Kidney (tissue), 14 donors: ENCODE data around the gene TSC22D1. TPM values are rescaled to one million over a fixed set of nuclear protein-coding genes. Genes with fewer than 3 reads are reported as not detected.
"Not testable (repeated sequence)": the region's sequence is repeated elsewhere in the genome, so short reads cannot be mapped to it uniquely, and the experiment has no call there.

Source experiments
- DNase-seq, 5 donors: peaks; one replicate each; pipeline ENCODE4 v3.0.0-alpha.2; 2013 to 2020
- FAIRE-seq: peaks from 2 replicates; lab custom pipeline; 2012; peaks lifted over from hg19 to GRCh38; lab: Jason Lieb, UNC
- H3K27ac ChIP-seq, 2 donors: one replicate each; pipeline ENCODE4 v1.7.0; 2013; ENCODE audit warnings: low read depth in 2 of 2, low read length in 2 of 2, inconsistent platforms in 1 of 2
- H3K27me3 ChIP-seq: one replicate; pipeline ENCODE4 v1.7.1; 2013; ENCODE audit warnings: low read length, inconsistent platforms; ENCODE audit not compliant: control insufficient read depth, insufficient read depth
- H3K36me3 ChIP-seq, 3 donors: one replicate each; pipeline versions ENCODE4 v1.7.0 to v1.7.1; 2013; ENCODE audit warnings: low read length in 3 of 3, control low read depth in 1 of 3, inconsistent platforms in 1 of 3; ENCODE audit not compliant: insufficient read depth in 3 of 3, control insufficient read depth in 2 of 3
- H3K4me1 ChIP-seq, 3 donors: one replicate each; pipeline versions ENCODE4 v1.7.0 to v1.7.1; 2013; ENCODE audit warnings: low read length in 3 of 3, inconsistent platforms in 1 of 3, low read depth in 1 of 3; ENCODE audit not compliant: control insufficient read depth in 2 of 3, insufficient read depth in 2 of 3
- H3K4me3 ChIP-seq, 3 donors: one replicate each; pipeline versions ENCODE4 v1.7.0 to v1.8.1; 2013; ENCODE audit warnings: low read length in 3 of 3, control low read depth in 1 of 3, inconsistent platforms in 1 of 3
- H3K9ac ChIP-seq, 3 donors: one replicate each; pipeline versions ENCODE4 v1.7.0 to v1.7.1; 2013; ENCODE audit warnings: low read length in 3 of 3, control low read depth in 1 of 3, inconsistent platforms in 1 of 3
- H3K9me3 ChIP-seq, 3 donors: one replicate each; pipeline versions ENCODE4 v1.7.0 to v1.7.1; 2013; ENCODE audit warnings: low read length in 3 of 3, control low read depth in 1 of 3, inconsistent platforms in 1 of 3; ENCODE audit not compliant: control insufficient read depth in 2 of 3, insufficient read depth in 1 of 3
- CTCF ChIP-seq: IDR thresholded peaks from 3 replicates; pipeline ENCODE4 v1.5.1; 2012; ENCODE audit warnings: mild to moderate bottlenecking, moderate library complexity, borderline replicate concordance; ENCODE audit not compliant: insufficient read depth; ENCODE audit errors: extremely low read depth
- intact Hi-C: fragments of 100-400 bp; cut with DNase I; formaldehyde crosslinking; loops from one replicate; pipeline ENCODE4 v1.11.1; 2022
- polyA plus RNA-seq: library from polyadenylated mRNA; stranded (reverse); fragments of 350-450 nt; fragmentation: Illumina TruSeq; extraction: RNeasy Lipid Tissue Mini Kit (QIAGEN cat#74804); gene quantifications from one replicate; pipeline ENCODE4 v1.2.3, GENCODE V29; 2014; ENCODE audit warnings: low read depth, low replicate concordance; ENCODE audit not compliant: insufficient read depth
- total RNA-seq: library from RNA; stranded (reverse); fragmentation: NEBNext Ultra II Directional; extraction: Animal tissue kit (Norgen Biotek cat#: 25700); gene quantifications from one replicate; pipeline ENCODE4 v1.2.1, GENCODE V29; 2021
- donor health status: control.
- donor health status: control.
- donor health status: control.
- donor health status: control.
- donor health status: control.
- donor health status: DM: yes; HTN: yes; CAD: no.
- donor health status: Normal renal cell carcinoma (clear cell type).

Gene TSC22D1
- total and polyA plus RNA-seq, 2 donors from 2014 or later: 163 to 349 TPM

GRCh38 chr13:44565881-44566280 lies 10.2 kb downstream of the TSC22D1 start:
- Histone ChIP-seq H3K4me1 (peaks cover 0 to 18% (median 4%) of the 10 kb centered on the region in 3 donors), H3K9me3 (no peaks in the 10 kb centered on the region), H3K27me3 (no peaks in the 10 kb centered on the region), H3K4me3 (no peak overlapping the region), H3K36me3 (no peaks in the 10 kb centered on the region), H3K27ac (no peak overlapping the region), H3K9ac (no peak overlapping the region)
- DNase-seq: no peak
- FAIRE-seq: no peak
- intact Hi-C loops: no loop called here
- TF ChIP-seq CTCF: no peak

- H3K4me1 ChIP-seq: peaks cover 0 to 18% (median 4%) of the 10 kb centered on the region in 3 donors
- DNase-seq (no peak), FAIRE-seq (no peak)
- no peaks in the 10 kb centered on the region for H3K36me3 ChIP-seq
- intact Hi-C loops: no loop called here
- H3K27ac ChIP-seq: peak overlapping the region in 1 of 2 donors; percentile 49
- H3K9me3 ChIP-seq: no peaks in the 10 kb centered on the region
- no peak for TF ChIP-seq CTCF
- H3K4me3 ChIP-seq: no peak overlapping the region
- no peak overlapping the region for H3K9ac ChIP-seq
- H3K27me3 ChIP-seq: no peaks in the 10 kb centered on the region
Observed at GRCh38 chr13:44564936-44565335, 11.2 kb downstream of the TSC22D1 start.

- H3K27ac ChIP-seq, FAIRE-seq, H3K9me3 ChIP-seq, H3K27me3 ChIP-seq, H3K9ac ChIP-seq, H3K4me3 ChIP-seq, intact Hi-C loops, H3K36me3 ChIP-seq, DNase-seq: not testable (repeated sequence)
- H3K4me1 ChIP-seq: peaks cover 0 to 18% (median 4%) of the 10 kb centered on the region in 3 donors
Observed at GRCh38 chr13:44562853-44563252, 13.3 kb downstream of the TSC22D1 start.

GRCh38 chr13:44561351-44561750 lies 14.8 kb downstream of the TSC22D1 start:
- H3K4me3 ChIP-seq: peak overlapping the region in 1 of 3 donors; percentile 14
- intact Hi-C loops: no loop called here
- no peaks in the 10 kb centered on the region for H3K36me3 ChIP-seq
- H3K4me1 ChIP-seq: peaks cover 0 to 18% (median 4%) of the 10 kb centered on the region in 3 donors
- H3K9ac ChIP-seq: no peak overlapping the region
- DNase-seq (no peak), FAIRE-seq (no peak)
- TF ChIP-seq CTCF: no peak
- no peaks in the 10 kb centered on the region for H3K9me3 ChIP-seq
- H3K27me3 ChIP-seq: no peaks in the 10 kb centered on the region
- no peak overlapping the region for H3K27ac ChIP-seq
